GM19438 (cell line): ENCODE measurements around the gene WDR5.

Source experiments
- ATAC-seq: cut with Tn5 transposase; IDR thresholded peaks from one replicate; pipeline ENCODE4 v1.9.1; 2021; ENCODE audit warnings: low read depth; ENCODE audit not compliant: unreplicated experiment

Gene WDR5

DNA sequence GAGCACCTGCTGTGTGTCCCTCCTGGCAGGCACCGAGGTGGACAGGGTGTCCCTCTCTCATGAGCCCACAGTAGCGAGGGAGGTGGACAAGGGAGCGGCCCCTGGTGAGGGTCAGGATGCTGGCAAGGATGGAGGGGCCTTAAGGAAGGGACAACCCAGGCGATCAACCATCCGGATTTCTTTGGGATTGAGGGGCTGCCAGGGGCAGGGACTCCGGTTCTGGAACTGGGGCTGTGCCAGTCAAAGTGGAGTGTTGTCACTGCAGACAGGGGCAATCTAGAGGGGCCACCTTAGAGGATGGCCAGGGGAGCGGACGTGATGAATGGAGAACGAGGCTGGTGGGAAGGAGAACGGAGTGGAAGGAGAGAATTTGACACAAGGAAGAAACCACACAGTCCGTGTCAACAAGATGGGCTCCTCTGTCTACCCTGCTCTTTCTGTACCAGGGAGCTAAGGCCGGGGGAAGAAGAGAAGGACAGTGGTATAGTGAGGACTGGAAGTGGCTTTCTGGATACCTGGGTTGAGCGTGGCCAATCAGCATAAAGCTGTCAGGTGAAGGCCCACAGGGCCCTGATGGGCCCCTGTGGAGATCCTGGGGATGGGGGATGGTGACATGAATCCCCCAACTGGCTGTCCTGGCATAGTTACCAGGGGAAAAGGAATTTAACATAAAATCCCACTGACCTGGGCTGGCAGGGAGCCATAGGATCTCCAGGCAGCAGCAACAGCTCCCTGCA is 4.2 kb upstream of the WDR5 start:
- ATAC-seq, result no peak

DNA sequence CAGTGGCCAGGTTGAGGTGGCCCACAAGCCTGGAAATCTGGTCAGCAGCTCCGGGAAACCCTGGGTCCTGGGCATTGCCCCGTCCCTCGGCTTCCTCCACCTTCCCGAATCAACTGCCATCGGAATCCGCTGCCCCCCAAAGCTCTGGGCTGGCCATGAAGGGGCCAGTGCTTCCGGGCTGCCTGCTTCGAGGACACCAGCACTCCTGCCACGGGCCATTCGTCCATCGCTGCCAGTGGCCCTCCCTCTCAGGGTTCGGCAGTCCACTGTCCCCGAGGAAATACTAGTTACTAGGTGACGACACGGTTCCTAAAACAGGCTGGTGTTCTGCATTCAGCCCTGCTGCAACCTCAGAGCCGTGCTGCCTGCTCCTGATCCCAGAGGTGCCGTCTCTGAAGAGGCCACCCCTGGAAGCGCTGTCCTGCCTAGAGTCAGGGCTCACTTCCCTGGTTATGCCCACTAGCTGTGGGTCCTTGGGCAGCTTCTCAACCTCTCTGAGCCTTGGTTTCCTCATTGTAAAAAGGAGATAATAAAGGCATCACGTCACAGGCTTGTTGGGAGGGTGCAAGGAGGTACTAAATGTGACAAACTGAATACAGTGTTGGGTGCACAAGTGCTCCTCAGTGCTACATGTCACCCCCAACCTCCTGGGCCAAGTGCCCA is 3.5 kb upstream of the WDR5 start:
- ATAC-seq, result no peak

DNA sequence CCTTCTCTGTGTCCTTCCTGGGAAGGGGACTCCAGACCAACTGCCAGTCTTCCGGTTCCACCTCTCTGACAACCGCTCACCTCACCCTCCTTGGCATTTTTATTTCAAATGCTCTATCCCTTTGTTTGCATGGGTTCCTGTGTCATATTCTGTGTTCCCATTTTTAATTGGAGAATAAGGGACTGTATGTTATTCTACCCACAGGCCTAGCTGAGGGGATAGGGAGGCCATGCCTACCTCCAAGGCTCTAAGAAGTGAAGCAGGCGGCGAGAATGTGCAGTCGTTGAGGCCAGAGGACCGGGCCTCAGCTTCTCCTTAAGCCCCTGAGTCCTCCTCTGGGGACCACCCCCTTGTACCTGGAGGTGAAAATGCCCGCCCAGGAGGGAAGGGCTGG is 936 bp upstream of the WDR5 start:
- no peak for ATAC-seq

DNA sequence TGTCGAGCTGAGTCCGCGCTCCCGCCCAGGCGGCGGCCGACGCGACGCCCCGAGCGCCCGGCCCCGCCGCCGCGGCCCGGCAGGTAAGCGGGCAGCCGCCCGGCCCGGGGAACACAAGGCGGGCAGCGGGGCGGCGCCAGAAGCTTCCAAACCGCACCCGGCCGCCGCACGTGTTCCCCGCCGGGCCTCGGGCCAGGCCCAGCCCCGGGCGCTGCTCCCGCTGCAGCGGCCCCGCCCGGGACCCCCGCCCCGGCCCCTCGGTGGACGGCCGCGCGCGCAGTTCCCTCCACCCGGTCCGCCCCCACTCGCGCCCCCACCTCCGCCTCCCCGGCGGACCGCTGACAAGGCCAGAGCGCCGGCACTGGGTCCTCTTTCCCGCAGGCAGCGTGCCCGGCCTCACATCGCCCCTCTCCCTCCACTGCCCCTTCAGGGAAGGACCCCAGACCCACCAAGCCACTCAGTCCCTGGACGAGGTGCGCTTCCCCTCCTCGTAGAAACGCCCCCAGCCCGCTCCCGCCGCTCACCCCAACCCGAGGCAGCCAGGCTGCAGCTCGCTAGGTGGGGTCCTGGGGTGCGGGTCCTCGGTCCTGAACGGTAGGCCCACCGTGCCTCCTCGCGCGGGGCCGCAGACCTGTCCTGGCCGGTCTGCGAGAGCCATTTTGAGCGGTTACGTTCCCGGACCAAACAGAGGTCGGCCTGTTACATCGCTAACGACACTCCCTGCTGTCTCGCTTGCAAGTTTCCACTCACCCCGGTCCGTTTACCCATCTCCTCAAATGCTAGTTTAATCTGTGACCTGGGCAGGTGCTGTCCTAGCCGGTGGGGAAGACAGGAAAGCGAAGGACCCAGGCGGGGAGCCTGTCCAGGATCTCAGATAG is 475 bp downstream of the WDR5 start:
- ATAC-seq, result no peak

DNA sequence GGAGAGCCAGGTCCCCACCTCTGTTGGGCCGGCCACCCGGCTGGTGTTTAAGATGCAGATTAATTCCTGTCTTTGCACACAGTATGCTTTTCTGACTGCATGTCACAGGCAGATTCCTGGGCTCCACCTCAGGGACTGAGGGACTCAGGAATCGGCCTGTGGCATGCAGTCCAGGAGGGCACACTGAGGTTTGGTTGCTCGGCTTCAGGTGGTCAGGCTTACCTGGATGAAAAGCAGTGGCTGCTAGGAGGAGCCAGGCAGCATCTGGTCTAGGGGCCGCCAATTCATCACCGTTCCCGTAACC is 1.1 kb downstream of the WDR5 start:
- ATAC-seq, result no peak

DNA sequence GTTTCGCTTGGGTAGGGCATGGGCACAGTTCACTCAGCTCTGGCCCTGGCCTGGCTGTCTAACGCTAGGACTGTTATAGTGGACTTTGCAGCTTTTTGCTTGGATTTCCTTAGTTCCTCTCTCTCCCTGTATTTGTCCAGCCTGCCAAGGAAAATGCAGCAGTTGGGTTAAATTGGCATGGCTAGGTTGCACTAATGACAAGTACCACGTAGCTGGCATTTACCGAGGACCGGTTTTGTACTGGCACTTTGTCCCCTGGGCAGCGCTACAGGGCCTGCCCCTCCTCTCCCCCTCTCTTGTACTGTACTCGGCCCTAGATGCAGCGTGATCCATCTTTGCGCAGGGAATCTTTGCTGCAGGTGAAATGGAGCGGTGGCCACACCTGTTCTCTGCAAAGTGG is 2.4 kb downstream of the WDR5 start:
- no peak for ATAC-seq

DNA sequence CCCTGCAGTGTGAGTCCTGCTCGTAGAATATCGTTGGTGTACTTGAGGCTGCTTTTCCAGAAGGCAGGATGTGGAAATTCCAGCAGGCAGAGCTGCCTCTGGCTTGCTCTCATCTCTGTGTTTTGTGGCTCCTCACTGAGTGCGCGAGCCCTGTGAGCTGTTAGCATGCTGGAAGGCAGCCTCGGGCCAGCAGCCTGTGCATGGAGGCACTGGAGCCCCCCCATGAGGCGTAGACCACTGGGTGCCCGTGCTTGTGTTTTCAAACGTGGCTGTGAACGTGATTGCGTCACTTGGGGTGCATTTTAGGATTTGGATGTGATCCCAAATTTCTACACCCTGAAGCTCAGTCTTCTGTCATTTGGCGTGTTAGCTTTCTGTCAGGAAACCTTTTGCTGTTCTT is 3.2 kb downstream of the WDR5 start:
- no peak for ATAC-seq

DNA sequence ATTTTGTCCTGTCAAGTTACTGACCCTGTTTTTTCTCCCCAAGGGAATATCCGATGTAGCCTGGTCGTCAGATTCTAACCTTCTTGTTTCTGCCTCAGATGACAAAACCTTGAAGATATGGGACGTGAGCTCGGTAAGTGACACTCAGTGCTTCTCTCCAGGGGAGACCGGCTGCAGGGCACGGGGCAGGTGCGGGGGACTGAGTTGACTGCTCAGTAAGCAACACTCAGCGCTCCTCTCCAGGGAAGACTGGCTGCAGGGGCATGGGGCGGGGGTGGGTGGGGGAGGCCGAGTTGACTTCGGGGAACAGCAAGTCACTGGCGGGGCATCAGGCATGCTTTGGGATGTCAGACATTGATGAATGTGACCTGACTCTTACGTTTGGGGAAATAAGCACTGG is 6.0 kb downstream of the WDR5 start:
- ATAC-seq, result no peak

DNA sequence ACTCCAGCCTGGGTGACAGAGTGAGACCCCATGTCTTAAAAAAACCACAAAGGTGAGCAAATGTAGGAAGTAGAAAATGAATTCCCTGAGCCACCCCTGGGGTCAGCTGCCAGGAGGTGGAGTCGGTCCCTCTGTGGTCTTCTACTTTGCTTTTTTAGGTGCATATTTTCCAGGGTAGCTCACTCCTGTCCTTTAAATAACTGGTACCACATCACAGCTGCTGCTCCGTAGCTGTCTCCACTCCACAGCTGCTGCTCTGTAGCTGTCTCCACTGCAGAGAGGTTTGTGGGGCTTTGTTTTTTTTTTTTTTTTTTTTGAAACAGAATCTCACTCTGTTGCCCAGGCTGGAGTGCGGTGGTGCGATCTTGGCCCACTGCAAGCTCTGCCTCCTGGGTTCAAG is 8.9 kb downstream of the WDR5 start:
- no peak for ATAC-seq

DNA sequence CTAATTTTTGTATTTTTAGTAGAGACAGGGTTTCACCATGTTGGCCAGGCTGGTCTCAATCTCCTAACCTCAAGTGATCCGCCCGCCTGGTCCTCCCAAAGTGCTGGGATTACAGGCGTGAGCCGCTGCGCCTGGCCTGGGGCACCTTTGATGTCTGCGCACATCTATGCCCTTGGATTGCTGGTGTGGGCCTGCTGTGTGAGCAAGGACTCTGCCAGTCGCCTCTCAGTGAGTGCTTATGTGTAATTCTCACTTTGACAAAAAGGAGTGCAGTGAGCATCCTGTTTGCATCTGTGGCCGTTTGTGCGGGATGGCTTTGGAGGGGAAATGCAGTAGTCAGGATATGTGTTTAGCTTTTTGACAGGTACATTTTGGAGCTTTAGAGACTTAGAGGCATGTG is 9.4 kb downstream of the WDR5 start:
- no peak for ATAC-seq

DNA sequence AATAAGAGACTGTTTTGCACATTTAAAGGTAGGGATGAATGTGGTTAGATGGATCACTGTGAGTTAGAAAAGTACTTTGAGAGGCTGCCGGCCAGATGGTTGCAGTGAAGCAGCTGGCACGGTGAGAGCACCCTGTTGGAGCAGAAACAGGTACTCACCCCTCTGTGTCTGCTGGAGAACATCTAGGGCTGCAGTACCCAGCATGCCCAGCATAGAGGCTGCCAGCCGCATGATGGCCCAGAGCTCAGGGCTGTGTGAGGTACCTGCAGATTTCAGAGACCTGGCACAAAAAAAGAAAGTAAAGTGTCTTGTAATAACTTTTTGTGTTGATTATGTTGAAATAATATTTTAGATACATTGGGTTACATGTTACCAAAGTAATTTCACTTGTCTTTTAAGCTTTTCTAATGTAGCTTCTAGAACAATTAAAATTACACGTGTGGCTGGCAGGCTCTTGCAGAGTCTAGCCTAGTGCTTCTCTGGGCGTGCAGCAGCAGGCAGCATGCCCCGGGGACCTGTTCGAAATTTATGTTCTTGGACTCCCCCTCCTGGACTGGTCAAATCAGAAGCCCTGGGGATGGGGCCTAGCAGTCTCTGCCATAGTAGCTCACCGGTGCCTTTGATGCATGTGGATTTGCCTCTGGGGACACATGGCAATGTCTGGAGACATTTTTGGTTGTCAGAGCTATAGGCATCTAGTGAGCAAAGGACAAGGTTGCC is 11.1 kb downstream of the WDR5 start:
- no peak for ATAC-seq

DNA sequence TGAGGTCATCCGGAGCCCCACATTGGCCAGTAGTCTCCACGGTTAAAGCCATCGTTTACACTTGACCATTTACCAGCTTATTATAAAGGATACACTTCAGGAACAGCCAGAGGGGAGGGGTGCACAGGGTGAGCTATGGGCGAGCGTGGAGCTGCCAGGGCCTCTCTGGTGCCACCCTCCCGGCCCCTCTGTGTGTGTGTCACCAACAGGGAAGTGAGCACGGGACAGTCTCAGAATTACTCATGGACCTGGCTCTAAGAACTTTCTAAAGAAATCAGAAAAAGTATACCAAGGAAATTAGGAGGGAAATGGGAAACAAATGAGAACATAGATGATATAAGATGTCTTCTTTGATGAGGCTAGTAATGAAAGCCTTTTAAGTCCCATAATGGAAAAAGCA is 13.5 kb downstream of the WDR5 start:
- no peak for ATAC-seq

DNA sequence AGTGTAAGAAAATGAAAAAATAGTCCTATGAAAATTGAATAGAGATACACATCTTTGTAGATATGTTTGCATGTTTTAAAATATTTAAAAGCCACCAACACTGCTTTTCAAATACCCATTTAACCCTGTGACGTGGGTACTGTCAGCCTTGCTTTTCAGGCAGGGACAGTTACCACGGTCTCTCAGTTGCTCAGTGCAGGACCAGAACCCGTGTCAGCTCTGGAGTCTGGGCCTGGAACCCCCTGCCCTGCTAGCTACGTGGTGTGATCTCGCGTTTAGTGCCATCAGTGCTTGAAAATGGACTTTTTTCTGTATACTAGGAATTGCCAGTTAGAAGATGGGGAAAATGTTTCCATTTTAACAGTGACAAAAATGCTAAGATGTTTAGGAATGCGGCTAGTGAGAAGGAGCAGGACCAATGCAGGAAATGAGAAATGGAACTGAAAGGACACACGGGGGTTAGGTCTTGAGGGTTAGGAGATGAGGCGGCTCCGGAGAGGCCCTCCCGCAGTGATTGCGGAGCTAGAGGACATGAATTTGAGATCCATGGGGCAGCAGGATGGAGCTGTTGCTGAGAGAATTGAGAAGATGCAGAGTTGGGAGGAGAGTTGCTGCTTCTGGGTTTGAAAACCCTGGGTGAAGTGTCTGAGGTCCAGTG is 14.8 kb downstream of the WDR5 start:
- ATAC-seq, result no peak

DNA sequence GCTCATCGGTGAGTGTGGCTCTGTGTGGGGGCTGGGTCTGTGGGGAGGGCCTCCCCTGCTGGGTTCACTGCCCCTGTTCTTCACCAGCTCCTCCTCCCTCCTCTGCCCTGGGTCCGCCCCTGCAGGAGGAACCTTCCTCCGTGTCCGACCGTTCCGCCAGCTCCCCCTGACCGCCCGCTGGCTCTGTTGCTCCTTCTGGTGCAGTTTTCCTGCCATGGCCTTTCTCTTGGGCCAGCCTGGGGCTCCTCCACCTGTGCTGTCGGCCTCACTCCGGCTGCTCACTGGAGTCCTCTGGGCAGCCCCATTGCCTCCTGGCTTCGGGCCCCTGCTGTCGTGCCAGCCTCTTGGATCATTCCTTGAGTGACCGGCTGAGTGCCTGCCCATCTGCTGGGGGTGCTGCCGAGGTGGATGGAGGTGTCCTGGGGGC is 16.2 kb downstream of the WDR5 start:
- ATAC-seq, result no peak

DNA sequence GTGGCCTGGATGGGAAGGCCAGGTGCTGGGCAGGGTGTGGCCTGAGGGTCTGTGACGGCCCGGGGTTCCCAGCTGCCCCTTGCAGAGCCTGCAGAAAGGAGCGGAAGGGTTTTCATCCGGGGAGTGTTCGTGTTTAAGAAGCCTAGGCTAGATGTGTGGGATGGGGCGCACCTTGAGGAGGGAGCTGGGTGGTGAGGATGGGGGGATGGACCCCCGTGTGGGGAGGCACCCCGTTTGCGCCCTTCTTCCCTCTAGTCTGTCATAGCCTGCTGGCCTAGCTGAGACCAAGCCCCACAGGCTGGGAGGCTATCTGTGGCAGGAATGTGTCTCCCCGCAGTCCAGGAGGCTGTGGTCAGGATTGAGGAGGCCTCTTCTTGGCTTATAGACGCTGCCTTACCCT is 16.6 kb downstream of the WDR5 start:
- no peak for ATAC-seq

DNA sequence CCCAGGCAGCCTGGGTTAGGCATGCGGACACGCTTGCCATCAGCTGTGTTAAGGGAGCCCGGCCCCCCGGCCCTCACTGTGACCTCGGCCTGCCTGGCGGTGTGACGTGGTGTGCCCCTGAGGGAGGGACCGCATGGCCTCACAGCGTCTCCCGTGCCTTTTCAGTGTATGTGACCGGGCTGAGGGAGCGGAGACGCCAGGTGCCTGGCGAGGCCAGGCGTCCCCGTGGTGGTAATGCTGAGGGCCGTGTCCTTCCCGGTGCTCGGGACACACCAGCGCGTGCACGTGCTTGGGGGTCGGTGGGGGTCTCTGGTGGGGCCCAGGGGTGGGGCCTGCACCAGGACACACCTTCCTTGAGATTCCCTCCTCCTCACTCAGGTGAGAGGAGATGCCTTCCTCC is 17.6 kb downstream of the WDR5 start:
- ATAC-seq, result no peak

DNA sequence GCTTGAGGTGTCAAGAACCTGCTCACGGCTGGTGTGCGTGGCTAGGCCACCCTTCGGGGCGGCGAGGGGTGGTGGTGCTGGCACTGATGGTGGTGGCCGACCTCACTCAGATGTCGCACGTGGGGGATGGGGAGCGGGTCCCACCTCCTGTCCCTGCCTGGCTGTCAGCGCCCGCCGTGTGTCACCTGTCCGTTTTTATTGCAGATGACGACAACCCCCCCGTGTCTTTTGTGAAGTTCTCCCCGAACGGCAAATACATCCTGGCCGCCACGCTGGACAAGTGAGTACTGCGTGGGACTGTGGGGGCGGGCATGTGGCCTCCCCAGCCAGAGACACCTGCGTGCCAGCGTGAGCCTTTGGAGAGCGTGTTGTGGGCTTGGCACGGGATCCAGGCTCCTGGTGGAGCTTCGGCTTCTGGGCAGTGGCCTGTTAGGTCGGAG is 18.4 kb downstream of the WDR5 start:
- no peak for ATAC-seq

DNA sequence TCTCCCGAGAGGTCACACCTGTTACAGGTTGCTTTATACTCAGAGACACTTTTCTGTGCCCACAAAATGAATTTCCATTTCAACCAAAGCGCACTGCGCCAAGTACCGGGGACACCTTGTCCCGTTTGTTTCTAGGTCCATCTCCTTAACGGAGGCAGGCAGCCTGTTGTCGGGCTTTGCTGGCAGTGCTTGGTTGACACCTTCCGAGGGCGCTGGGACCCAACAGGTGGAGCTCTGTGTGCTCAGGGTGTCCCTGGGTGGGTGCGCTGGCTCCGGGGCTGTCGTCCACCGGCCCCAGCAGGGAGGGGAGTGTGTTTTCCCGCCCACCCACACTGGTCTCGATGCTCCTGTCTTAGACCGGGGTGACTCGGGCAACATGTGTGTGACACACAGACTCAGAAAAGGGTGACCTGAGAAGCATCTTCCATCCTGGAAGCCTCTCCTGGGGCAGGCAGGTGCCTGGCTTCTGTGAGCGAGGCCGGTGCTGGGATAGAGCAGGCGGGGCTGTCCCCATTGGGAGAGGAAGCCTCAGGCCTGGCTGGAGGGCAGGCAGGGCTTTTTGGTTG is 20.0 kb downstream of the WDR5 start:
- ATAC-seq, result no peak

DNA sequence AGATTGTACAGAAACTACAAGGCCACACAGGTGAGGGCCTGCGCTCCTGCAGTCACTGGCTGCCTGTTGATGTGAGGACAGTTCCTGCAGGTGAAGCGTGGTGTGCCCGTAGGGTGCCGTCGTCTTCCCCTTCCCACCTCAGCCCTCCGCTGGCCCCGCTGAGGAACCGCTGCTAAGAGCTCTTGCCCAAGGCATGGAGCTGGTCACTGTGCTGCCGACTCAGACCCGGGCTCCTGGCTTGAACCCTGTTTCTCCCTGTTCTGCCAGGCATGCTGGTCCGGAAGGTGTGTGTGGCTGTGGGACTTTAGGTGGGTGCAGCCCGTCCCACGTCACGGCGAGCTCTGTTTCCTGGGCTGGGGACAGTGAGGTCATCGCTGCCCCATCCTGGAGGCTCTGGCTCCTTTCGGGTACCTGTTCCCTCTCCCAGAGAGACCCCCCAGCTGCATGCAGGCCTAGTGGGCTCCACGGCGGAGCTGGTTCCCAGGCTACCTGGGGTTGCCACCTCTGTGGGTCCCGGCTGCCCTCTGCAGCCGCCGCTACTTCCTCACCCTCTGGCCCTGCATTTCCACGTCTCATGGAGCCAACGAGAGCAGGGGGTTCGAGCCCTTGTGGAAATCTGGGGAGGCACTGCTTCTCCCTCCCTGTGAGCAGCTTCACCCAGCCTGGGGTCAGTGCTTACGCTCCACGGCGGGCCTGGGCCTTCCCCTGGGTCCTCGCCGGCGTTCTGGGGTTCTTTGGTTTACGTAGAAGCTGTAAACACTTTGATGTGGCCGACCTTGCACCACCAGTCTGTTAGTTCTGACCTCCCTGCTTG is 20.9 kb downstream of the WDR5 start:
- no peak for ATAC-seq
